Measurements from ENCODE around the gene SLC39A11.

DNA sequence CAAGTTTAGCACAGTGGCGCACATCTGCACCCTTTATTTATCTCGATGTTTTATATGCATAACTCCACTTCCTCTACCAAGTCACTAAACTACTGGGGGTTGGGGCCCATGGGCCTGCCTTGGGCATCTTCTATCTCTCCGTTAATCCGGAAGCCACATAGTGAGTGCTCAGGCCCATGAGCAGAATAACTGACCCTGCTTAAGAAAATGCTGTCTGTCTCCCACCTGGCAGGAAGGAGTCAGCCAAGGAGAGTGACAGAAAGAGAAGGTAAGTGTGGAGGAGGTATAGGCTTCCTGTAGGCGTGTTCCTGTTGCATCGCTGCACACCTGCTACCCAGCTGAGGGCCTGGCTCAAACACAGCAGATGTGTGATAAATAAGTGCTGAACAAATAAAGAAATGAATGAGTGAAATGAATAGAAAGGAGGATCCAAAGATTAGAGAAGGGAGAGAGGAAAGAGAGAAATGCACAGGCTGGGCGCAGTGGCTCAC, 320.1 kb downstream of the SLC39A11 start:
- TF ChIP-seq CTCF (IDR thresholded peaks at IDR 0.05): no peak
- TF ChIP-seq SIN3A (IDR thresholded peaks at IDR 0.05; ENCODE audit: borderline replicate concordance, insufficient read depth, low read depth, low read length): no peak
- TF ChIP-seq POLR2AphosphoS5 (IDR thresholded peaks at IDR 0.05; ENCODE audit: low read depth, low read length): no peak
- TF ChIP-seq REST (IDR thresholded peaks at IDR 0.05; ENCODE audit: insufficient read depth in 1 of 2, low read depth in 2 of 2, low read length in 1 of 2): no peak

Measured in Panc1 (cell line).